ENCODE data around the gene SYT13. TPM values are rescaled to one million over a fixed set of nuclear protein-coding genes. Genes with fewer than 3 reads are reported as not detected.

SYT13 gene
- total RNA-seq, 1 experiment from 2014 or later: 1.4 TPM

- TF ChIP-seq SIN3A (IDR thresholded peaks at IDR 0.05; ENCODE audit: low read depth): no peak
- no peak for TF ChIP-seq ZNF274 (IDR thresholded peaks at IDR 0.05; ENCODE audit: low read depth, low read length)
- TF ChIP-seq REST (IDR thresholded peaks at IDR 0.05; ENCODE audit: low read depth): no peak
- TF ChIP-seq EZH2 (IDR thresholded peaks at IDR 0.05): no peak
- no peak for TF ChIP-seq CEBPB (IDR thresholded peaks at IDR 0.05; ENCODE audit: low read depth)
- 0 out of 2 replicates have a peak, but pooled peaks have one; percentile 23 for TF ChIP-seq CBX3 (IDR thresholded peaks at IDR 0.05; ENCODE audit: low read depth)
- no peak for TF ChIP-seq FOSL1 (IDR thresholded peaks at IDR 0.05; ENCODE audit: low read depth)
Observed at GRCh38 chr11:45267052-45267451, 19.1 kb downstream of the SYT13 start (continued).

GRCh38 chr11:45266676-45267020 is 19.5 kb downstream of the SYT13 start:
- CTCF ChIA-PET: interaction anchor here (0.6 to 0.9 kb wide), 3 partner anchors 14 to 26 kb away, joined by 3 to 4 read pairs (median 3); no protein-coding TSS in a partner anchor
- no peaks in the 10 kb centered on the region for H3K79me2 ChIP-seq (ENCODE audit: insufficient read depth, low read length)
- H2AFZ ChIP-seq (ENCODE audit: low read depth, low read length, poor library complexity, severe bottlenecking): peak overlapping the region; percentile 51
- H3K9me2 ChIP-seq (ENCODE audit: insufficient read depth): no peaks in the 10 kb centered on the region
- H3K27ac ChIP-seq (ENCODE audit: low read depth, low read length): no peak overlapping the region
- intact Hi-C loops (cut with micrococcal nuclease): no loop called here
- H4K20me1 ChIP-seq (ENCODE audit: insufficient read depth): no peaks in the 10 kb centered on the region
- no peak overlapping the region for H3K4me3 ChIP-seq (replicated peaks in 1 of 2; ENCODE audit: low read depth in 1 of 2, low read length in 2 of 2)
- H3K4me1 ChIP-seq (ENCODE audit: control insufficient read depth in 1 of 2, insufficient read depth in 2 of 2, low read length in 2 of 2): peaks cover 8 to 30% of the 10 kb centered on the region in 2 experiments
- POLR2A ChIA-PET: no interaction called here
- no peak overlapping the region for H3K4me2 ChIP-seq (ENCODE audit: low read length)
- no peaks in the 10 kb centered on the region for H3K27me3 ChIP-seq (ENCODE audit: insufficient read depth, low read length)
- no peaks in the 10 kb centered on the region for H3K9me3 ChIP-seq (ENCODE audit: control insufficient read depth in 1 of 2, insufficient read depth in 1 of 2, low read depth in 1 of 2, low read length in 2 of 2)
- H3K9ac ChIP-seq (ENCODE audit: low read length): no peak overlapping the region
- ATAC-seq (no peak), DNase-seq (ENCODE audit: low read depth, low spot score) (no peak)
- H3K36me3 ChIP-seq (ENCODE audit: control insufficient read depth in 1 of 2, insufficient read depth in 2 of 2, low read length in 2 of 2): no peaks in the 10 kb centered on the region
- no TSS peak for BruUV-seq (replicated peaks)
- RAD21 ChIA-PET (ENCODE audit: low non-redundant PET in 1 of 2, low total read pairs in 2 of 2, uncharacterized antibody in 2 of 2, unreplicated experiment in 2 of 2): no interaction called here
- TF ChIP-seq ZBTB33 (IDR thresholded peaks at IDR 0.05; ENCODE audit: extremely low read depth, insufficient replicate concordance, low read length) (no peak), CTCF (IDR thresholded peaks at IDR 0.05 in 2 of 3, conservative IDR thresholded peaks at IDR 0.05 in 1 of 3; ENCODE audit: borderline replicate concordance in 1 of 3, insufficient read depth in 1 of 3, low read depth in 2 of 3, low read length in 2 of 3) (no peak), EZH2phosphoT487 (IDR thresholded peaks at IDR 0.05; ENCODE audit: borderline replicate concordance) (no peak), JUND (IDR thresholded peaks at IDR 0.05) (no peak), YY1 (IDR thresholded peaks at IDR 0.05; ENCODE audit: extremely low read depth, insufficient replicate concordance, low read depth, low read length) (no peak), POLR2AphosphoS5 (IDR thresholded peaks at IDR 0.05; ENCODE audit: low read depth, low read length) (no peak), POLR2A (IDR thresholded peaks at IDR 0.05; ENCODE audit: borderline replicate concordance, extremely low read depth, insufficient read depth, insufficient read length) (no peak), ZNF274 (IDR thresholded peaks at IDR 0.05; ENCODE audit: low read depth, low read length) (no peak), EZH2 (IDR thresholded peaks at IDR 0.05) (no peak), MAX (IDR thresholded peaks at IDR 0.05) (no peak), SIN3A (IDR thresholded peaks at IDR 0.05; ENCODE audit: low read depth) (no peak)
